OCI-LY7 (cell line): Measurements from ENCODE around the gene NXF1. TPM values are rescaled to one million over a fixed set of nuclear protein-coding genes. Genes with fewer than 3 reads are reported as not detected.
"Not testable (repeated sequence)": the region's sequence is repeated elsewhere in the genome, so short reads cannot be mapped to it uniquely, and the experiment has no call there.

ENCODE experiments used
- BruUV-seq: library from RNA; stranded (reverse); fragments of 400-500 nt; replicated peaks from 2 replicates; lab custom pipeline; 2021; lab: Mats Ljungman, UMichigan
- CTCF ChIA-PET: fragments of 300-600 bp; sonication (Branson Sonifier 250); formaldehyde crosslinking; loops from one replicate; lab custom pipeline; 2022; ENCODE audit warnings: antibody characterized with exemption; ENCODE audit not compliant: unreplicated experiment; lab: Charles Lee
- POLR2A ChIA-PET: fragments of 300-600 bp; sonication (Branson Sonifier 250); formaldehyde crosslinking; loops from one replicate; lab custom pipeline; 2022; ENCODE audit warnings: antibody characterized with exemption; lab: Charles Lee
- DNase-seq: peaks from one replicate; pipeline ENCODE4 v3.0.0-alpha.2; 2015; ENCODE audit warnings: low spot score
- H2AFZ ChIP-seq: fragments of 200-600 bp; sonication (generic), shearing (Covaris generic); 2 replicates; pipeline ENCODE4 v1.6.1; 2014; ENCODE audit warnings: mild to moderate bottlenecking, antibody characterized with exemption, low read length, moderate library complexity
- H3K27ac ChIP-seq: fragments of 200-600 bp; sonication (generic); 2 replicates; pipeline ENCODE4 v1.5.1; 2014; ENCODE audit warnings: mixed run types, low read depth, mild to moderate bottlenecking, moderate library complexity, low read length, inconsistent platforms; ENCODE audit not compliant: poor library complexity, severe bottlenecking
- H3K36me3 ChIP-seq: fragments of 200-600 bp; sonication (generic); 2 replicates; pipeline ENCODE4 v1.6.1; 2014; ENCODE audit warnings: mild to moderate bottlenecking, antibody characterized with exemption, low read length, moderate library complexity, mixed read lengths; ENCODE audit not compliant: insufficient read depth
- H3K4me1 ChIP-seq: fragments of 200-600 bp; sonication (generic); 2 replicates; pipeline ENCODE4 v1.5.1; 2014; ENCODE audit warnings: mild to moderate bottlenecking, low read length; ENCODE audit not compliant: insufficient read depth, poor library complexity, severe bottlenecking
- H3K4me2 ChIP-seq: fragments of 200-600 bp; sonication (generic); 2 replicates; pipeline ENCODE4 v1.6.1; 2014; ENCODE audit warnings: mild to moderate bottlenecking, low read length
- H3K4me3 ChIP-seq: fragments of 200-600 bp; sonication (generic); 2 replicates; pipeline ENCODE4 v1.5.1; 2014; ENCODE audit warnings: mild to moderate bottlenecking, low read depth, low read length; ENCODE audit not compliant: poor library complexity, severe bottlenecking
- H3K79me2 ChIP-seq: fragments of 200-600 bp; sonication (generic); 2 replicates; pipeline ENCODE4 v1.6.1; 2016; ENCODE audit warnings: low read depth, mild to moderate bottlenecking, low read length, moderate library complexity, mixed read lengths; ENCODE audit not compliant: insufficient read depth
- H3K9me2 ChIP-seq: fragments of 200-600 bp; sonication (generic); 2 replicates; pipeline ENCODE4 v1.6.1; 2016; ENCODE audit warnings: mild to moderate bottlenecking, low read length, mixed read lengths; ENCODE audit not compliant: insufficient read depth
- H3K9me3 ChIP-seq: fragments of 200-600 bp; sonication (generic); 2 replicates; pipeline ENCODE4 v1.6.1; 2014; ENCODE audit warnings: mild to moderate bottlenecking, mixed run types, low read length, mixed read lengths
- H4K20me1 ChIP-seq: fragments of 200-600 bp; sonication (generic); 2 replicates; pipeline ENCODE4 v1.6.1; 2014; ENCODE audit warnings: mild to moderate bottlenecking, antibody characterized with exemption, low read length, moderate library complexity, mixed read lengths; ENCODE audit not compliant: insufficient read depth
- EZH2phosphoT487 ChIP-seq: fragments of 200-600 bp; sonication (generic); IDR thresholded peaks from 2 replicates; pipeline ENCODE4 v1.6.1; 2018; ENCODE audit warnings: low read depth, borderline replicate concordance, mild to moderate bottlenecking, mixed run types, antibody characterized with exemption, low read length, moderate library complexity, mixed read lengths
- intact Hi-C: fragments of 100-400 bp; cut with micrococcal nuclease; formaldehyde crosslinking; loops from one replicate; pipeline ENCODE4 v1.10.0; 2022; ENCODE audit not compliant: unreplicated experiment
- total RNA-seq, 2 experiments: library from RNA; depleted of rRNA in 1 of 2; stranded (reverse); fragments of >200 nt in 1 of 2; shearing (Covaris generic) in 1 of 2; gene quantifications; 2 replicates each; pipeline ENCODE4 v1.2.3, GENCODE V29; 2014 to 2022
- TF ChIP-seq, protein P1 (sequence below): fragments of 200-600 bp; sonication (generic); conservative IDR thresholded peaks from 2 replicates; pipeline ENCODE4 v1.5.1; 2014; ENCODE audit warnings: mild to moderate bottlenecking, antibody characterized with exemption, low read length, moderate library complexity, mixed read lengths

NXF1 gene
- total RNA-seq, 2 experiments from 2014 or later, result 53.3 to 62.0 TPM

DNA sequence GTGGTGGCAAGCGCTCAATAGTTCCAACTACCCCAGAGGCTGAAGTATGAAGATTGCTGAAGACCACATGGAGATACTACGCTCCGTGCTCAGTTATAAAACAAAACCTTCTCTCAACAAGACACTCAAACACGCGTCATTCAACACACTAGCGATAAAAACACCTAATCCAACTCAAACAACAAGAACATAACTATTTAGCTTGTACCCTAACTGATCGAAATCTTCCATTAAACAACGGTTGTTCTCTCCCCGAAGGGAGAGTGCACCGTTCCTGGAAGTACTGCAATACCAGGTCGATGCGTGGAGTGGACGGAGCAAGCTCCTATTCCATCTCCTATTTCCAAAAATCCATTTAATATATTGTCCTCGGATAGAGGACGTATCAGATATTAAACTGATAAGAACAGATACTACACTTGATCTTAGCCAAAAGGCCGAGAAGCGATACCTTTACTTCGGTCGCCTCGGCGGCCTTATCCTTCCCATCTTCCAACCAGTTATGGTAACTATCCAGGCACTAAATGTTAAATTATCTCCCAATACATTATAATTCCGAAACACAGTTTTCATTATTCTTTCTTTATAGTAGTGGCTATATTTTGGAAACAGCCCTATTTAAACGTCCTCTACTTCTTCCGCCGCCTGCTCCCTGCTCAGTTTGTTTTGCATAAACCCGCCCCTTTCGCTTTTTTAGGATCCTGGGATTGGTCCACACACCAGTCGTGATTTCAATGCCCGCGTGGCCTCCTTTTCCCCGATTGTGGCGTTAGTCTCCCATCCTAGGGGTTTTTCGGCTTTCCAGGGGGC is 36.3 kb upstream of the NXF1 start:
- peaks cover 29% of the 10 kb centered on the region for H3K4me1 ChIP-seq
- TF ChIP-seq, protein P1, sequence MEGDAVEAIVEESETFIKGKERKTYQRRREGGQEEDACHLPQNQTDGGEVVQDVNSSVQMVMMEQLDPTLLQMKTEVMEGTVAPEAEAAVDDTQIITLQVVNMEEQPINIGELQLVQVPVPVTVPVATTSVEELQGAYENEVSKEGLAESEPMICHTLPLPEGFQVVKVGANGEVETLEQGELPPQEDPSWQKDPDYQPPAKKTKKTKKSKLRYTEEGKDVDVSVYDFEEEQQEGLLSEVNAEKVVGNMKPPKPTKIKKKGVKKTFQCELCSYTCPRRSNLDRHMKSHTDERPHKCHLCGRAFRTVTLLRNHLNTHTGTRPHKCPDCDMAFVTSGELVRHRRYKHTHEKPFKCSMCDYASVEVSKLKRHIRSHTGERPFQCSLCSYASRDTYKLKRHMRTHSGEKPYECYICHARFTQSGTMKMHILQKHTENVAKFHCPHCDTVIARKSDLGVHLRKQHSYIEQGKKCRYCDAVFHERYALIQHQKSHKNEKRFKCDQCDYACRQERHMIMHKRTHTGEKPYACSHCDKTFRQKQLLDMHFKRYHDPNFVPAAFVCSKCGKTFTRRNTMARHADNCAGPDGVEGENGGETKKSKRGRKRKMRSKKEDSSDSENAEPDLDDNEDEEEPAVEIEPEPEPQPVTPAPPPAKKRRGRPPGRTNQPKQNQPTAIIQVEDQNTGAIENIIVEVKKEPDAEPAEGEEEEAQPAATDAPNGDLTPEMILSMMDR, result no peak
- TF ChIP-seq EZH2phosphoT487, result no peak
- peak overlapping the region; percentile 90 for H3K27ac ChIP-seq
- peaks cover 26% of the 10 kb centered on the region for H3K79me2 ChIP-seq
- peak overlapping the region; percentile 81 for H2AFZ ChIP-seq
- TSS peak; percentile 93 for BruUV-seq
- peaks cover 19% of the 10 kb centered on the region for H3K36me3 ChIP-seq
- peak overlapping the region; percentile 97 for H3K4me2 ChIP-seq
- H3K9me3 ChIP-seq, result no peaks in the 10 kb centered on the region
- intact Hi-C loops, result loop anchor here (1.0 to 5.0 kb wide), 3 partner anchors 39 to 195 kb away; partner anchors contain the start of genes GANAB, HNRNPUL2, SLC3A2 and TTC9C
- no peaks in the 10 kb centered on the region; the same call in 1 of the 2 replicates for H4K20me1 ChIP-seq
- H3K9me2 ChIP-seq, result no peaks in the 10 kb centered on the region
- POLR2A ChIA-PET, result interaction anchor here (0.7 to 3.0 kb wide), 20 partner anchors 10 to 250 kb away, joined by 3 to 70 read pairs (median 4); partner anchors contain the start of genes C11orf98, CSKMT, HNRNPUL2 and NXF1
- peak overlapping the region; percentile 94 for H3K4me3 ChIP-seq
- peak; percentile 97 for DNase-seq
- CTCF ChIA-PET, result no interaction called here

DNA sequence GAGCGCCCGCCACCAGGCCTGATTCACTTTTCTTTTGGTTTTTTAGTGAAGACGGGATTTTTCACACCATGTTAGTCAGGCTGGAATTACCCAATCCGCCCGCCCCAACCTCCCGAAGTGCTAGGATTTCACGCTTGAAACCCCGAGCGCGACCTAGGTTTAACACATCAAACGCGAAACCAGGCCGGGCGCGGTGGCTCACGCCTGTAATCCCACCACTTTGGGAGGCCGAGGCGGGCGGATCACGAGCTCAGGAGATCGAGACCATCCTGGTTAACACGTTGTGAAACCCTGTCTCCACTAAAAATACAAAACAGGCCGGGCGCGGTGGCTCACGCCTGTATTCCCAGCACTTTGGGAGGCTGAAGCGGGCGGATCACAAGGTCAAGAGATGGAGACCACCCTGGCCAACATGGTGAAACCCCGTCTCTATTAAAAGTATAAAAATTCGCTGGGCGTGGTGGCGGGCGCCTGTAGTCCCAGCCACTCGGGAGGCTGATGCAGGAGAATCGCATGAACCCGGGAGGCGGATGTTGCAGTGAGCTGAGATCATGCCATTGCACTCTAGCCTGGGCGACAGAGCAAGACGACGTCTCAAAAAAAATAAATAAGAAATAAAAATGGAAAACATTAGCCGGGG is 35.6 kb upstream of the NXF1 start:
- peaks cover 33% of the 10 kb centered on the region for H3K79me2 ChIP-seq
- BruUV-seq, H3K9me2 ChIP-seq, H4K20me1 ChIP-seq, CTCF ChIA-PET, H3K9me3 ChIP-seq: not testable (repeated sequence)
- intact Hi-C loops, result loop anchor here (1.0 to 5.0 kb wide), 3 partner anchors 40 to 195 kb away; partner anchors contain the start of genes GANAB, HNRNPUL2, SLC3A2 and TTC9C
- DNase-seq, result peak; percentile 71
- peak overlapping the region; percentile 78 for H2AFZ ChIP-seq
- peak overlapping the region; percentile 90 for H3K27ac ChIP-seq
- POLR2A ChIA-PET, result interaction anchor here (0.6 to 3.0 kb wide), 21 partner anchors 9 to 249 kb away, joined by 3 to 70 read pairs (median 4); partner anchors contain the start of genes C11orf98, CSKMT, HNRNPUL2 and NXF1
- peaks cover 29% of the 10 kb centered on the region for H3K4me1 ChIP-seq
- peak overlapping the region; percentile 97 for H3K4me2 ChIP-seq
- peak overlapping the region; percentile 94 for H3K4me3 ChIP-seq
- H3K36me3 ChIP-seq, result peaks cover 26% of the 10 kb centered on the region
